Measurements from ENCODE around the gene FN1. TPM values are rescaled to one million over a fixed set of nuclear protein-coding genes. Genes with fewer than 3 reads are reported as not detected.

Gene FN1
- total RNA-seq, 1 donor from 2014 or later, result 909 TPM

- Mint-ChIP-seq H3K36me3 (peaks cover 49% of the 10 kb centered on the region), H3K27ac (no peak overlapping the region), H3K4me3 (no peak overlapping the region), H3K4me1 (peaks cover 5% of the 10 kb centered on the region), H3K9me3 (no peaks in the 10 kb centered on the region), H3K27me3 (ENCODE audit: low read depth) (no peaks in the 10 kb centered on the region)
- DNase-seq (ENCODE audit: low spot score in 2 of 2, unreplicated experiment in 2 of 2), result no peak
- TF ChIP-seq, protein P1, sequence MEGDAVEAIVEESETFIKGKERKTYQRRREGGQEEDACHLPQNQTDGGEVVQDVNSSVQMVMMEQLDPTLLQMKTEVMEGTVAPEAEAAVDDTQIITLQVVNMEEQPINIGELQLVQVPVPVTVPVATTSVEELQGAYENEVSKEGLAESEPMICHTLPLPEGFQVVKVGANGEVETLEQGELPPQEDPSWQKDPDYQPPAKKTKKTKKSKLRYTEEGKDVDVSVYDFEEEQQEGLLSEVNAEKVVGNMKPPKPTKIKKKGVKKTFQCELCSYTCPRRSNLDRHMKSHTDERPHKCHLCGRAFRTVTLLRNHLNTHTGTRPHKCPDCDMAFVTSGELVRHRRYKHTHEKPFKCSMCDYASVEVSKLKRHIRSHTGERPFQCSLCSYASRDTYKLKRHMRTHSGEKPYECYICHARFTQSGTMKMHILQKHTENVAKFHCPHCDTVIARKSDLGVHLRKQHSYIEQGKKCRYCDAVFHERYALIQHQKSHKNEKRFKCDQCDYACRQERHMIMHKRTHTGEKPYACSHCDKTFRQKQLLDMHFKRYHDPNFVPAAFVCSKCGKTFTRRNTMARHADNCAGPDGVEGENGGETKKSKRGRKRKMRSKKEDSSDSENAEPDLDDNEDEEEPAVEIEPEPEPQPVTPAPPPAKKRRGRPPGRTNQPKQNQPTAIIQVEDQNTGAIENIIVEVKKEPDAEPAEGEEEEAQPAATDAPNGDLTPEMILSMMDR (IDR thresholded peaks at IDR 0.05; ENCODE audit: unreplicated experiment), result no peak
Measured at GRCh38 chr2:215352602-215353001, 83.3 kb downstream of the FN1 start.

- Mint-ChIP-seq H3K27ac (no peak overlapping the region), H3K4me3 (no peak overlapping the region), H3K36me3 (peaks cover 65% of the 10 kb centered on the region), H3K27me3 (ENCODE audit: low read depth) (no peaks in the 10 kb centered on the region), H3K9me3 (no peaks in the 10 kb centered on the region), H3K4me1 (no peaks in the 10 kb centered on the region)
- no peak for DNase-seq (ENCODE audit: low spot score in 2 of 2, unreplicated experiment in 2 of 2)
- TF ChIP-seq, protein P1 (IDR thresholded peaks at IDR 0.05; ENCODE audit: unreplicated experiment), result no peak
Measured at GRCh38 chr2:215347878-215348277, 88.0 kb downstream of the FN1 start.

DNA sequence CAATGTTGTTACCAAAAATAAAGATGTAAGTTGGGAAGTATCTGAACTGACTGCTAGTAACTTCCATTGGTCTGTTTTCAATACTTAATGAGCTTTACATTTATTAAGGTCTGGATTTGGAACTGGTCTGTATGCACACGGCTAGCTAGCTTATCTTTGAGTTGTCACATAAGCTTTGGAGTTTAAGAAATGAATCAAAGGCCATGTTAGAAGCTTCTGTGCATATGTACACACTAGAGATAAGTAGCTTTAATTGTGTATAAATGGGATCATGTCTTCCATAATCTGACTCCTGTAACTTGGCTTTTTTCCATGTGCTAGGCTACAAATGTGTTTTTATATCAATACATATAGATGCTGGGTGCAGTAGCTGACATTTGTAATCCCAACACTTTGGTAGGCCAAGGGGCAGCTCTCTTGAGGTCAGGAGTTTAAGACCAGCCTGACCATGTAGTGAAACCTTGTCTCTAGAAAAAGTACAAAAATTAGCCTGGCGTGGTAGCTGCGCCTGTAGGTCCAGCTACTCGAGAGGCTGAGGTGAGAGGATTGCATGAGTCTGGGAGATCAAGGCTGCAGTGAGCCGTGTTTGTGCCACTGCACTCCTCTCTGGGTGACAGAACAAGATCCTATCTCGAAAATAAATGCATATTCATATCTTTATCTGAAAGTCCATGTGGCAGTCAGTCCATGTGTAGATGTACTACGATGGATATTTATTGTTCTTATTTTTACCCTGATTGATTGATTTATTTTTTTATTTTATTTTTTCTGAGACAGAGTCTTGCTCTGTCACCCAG, 96.8 kb downstream of the FN1 start:
- Mint-ChIP-seq H3K27ac (no peak overlapping the region), H3K9me3 (no peaks in the 10 kb centered on the region), H3K27me3 (ENCODE audit: low read depth) (no peaks in the 10 kb centered on the region), H3K36me3 (peaks cover 64% of the 10 kb centered on the region), H3K4me3 (no peak overlapping the region), H3K4me1 (peaks cover 10% of the 10 kb centered on the region)
- DNase-seq (ENCODE audit: low spot score in 2 of 2, unreplicated experiment in 2 of 2), result no peak
- TF ChIP-seq, protein P1 (IDR thresholded peaks at IDR 0.05; ENCODE audit: unreplicated experiment), result no peak

GRCh38 chr2:215332872-215333595, 102.8 kb downstream of the FN1 start:
- no peak for DNase-seq (ENCODE audit: low spot score in 2 of 2, unreplicated experiment in 2 of 2)
- Mint-ChIP-seq H3K9me3 (no peaks in the 10 kb centered on the region), H3K4me3 (no peak overlapping the region), H3K27me3 (ENCODE audit: low read depth) (no peaks in the 10 kb centered on the region), H3K27ac (no peak overlapping the region), H3K36me3 (peaks cover 49% of the 10 kb centered on the region), H3K4me1 (no peaks in the 10 kb centered on the region)
- TF ChIP-seq, protein P1 (IDR thresholded peaks at IDR 0.05; ENCODE audit: unreplicated experiment), result no peak

DNA sequence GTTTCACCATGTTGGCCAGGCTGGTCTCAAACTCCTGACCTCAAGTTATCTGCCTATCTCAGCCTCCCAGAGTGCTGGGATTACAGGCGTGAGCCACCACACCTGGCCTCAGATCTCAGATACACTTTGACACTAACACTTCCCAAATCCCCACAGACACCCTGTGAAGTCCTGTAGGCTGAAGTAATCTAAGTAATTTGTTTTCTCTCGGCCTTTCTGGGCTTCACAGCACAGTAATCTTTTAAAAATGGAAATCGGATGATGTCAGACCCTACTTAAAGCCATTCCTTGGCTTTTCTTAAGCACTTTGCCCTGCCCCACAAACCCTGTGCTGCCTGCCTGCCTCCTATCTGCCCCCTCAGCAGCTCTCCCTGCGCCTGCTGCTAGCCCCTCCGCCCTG, 107.8 kb downstream of the FN1 start:
- DNase-seq (ENCODE audit: low spot score in 2 of 2, unreplicated experiment in 2 of 2), result no peak
- H3K4me3 Mint-ChIP-seq, result no peak overlapping the region
- peaks cover 52% of the 10 kb centered on the region for H3K36me3 Mint-ChIP-seq
- TF ChIP-seq, protein P1 (IDR thresholded peaks at IDR 0.05; ENCODE audit: unreplicated experiment), result no peak
- H3K27me3 Mint-ChIP-seq (ENCODE audit: low read depth), result no peaks in the 10 kb centered on the region
- H3K27ac Mint-ChIP-seq, result peak overlapping the region; percentile 74
- H3K9me3 Mint-ChIP-seq, result no peaks in the 10 kb centered on the region
- H3K4me1 Mint-ChIP-seq, result peaks cover 2% of the 10 kb centered on the region
